Mesendoderm (in vitro differentiated cells): ENCODE results near the gene SCLY.

ENCODE experiments used
- DNase-seq: peaks from one replicate; pipeline ENCODE4 v3.0.0; 2013
- H2AK5ac ChIP-seq: 2 replicates; pipeline ENCODE4 v1.6.1; 2013; ENCODE audit warnings: low read length, inconsistent platforms
- H2BK120ac ChIP-seq: 2 replicates; pipeline ENCODE4 v1.6.1; 2013; ENCODE audit warnings: low read depth, mild to moderate bottlenecking, low read length, moderate library complexity, mixed read lengths
- H2BK15ac ChIP-seq: replicated peaks from 2 replicates; pipeline ENCODE4 v1.6.1; 2013; ENCODE audit warnings: low read depth, mild to moderate bottlenecking, moderate library complexity
- H2BK5ac ChIP-seq: 2 replicates; pipeline ENCODE4 v1.6.1; 2013; ENCODE audit warnings: low read length, inconsistent platforms
- H3K18ac ChIP-seq: 2 replicates; pipeline ENCODE4 v1.6.1; 2013; ENCODE audit warnings: mild to moderate bottlenecking, low read length, mixed read lengths
- H3K23ac ChIP-seq: one replicate; pipeline ENCODE4 v1.6.1; 2013; ENCODE audit warnings: low read length
- H3K27ac ChIP-seq: 2 replicates; pipeline ENCODE4 v1.5.1; 2013; ENCODE audit warnings: low read depth, mild to moderate bottlenecking, inconsistent platforms, low read length, moderate library complexity
- H3K27me3 ChIP-seq: 2 replicates; pipeline ENCODE4 v1.6.1; 2013; ENCODE audit warnings: low read length, control low read depth, mild to moderate bottlenecking, inconsistent platforms; ENCODE audit not compliant: insufficient read depth, poor library complexity
- H3K36me3 ChIP-seq: 2 replicates; pipeline ENCODE4 v1.6.1; 2013; ENCODE audit warnings: low read length, inconsistent platforms; ENCODE audit not compliant: control insufficient read depth, insufficient read depth
- H3K4ac ChIP-seq: one replicate; pipeline ENCODE4 v1.6.1; 2013; ENCODE audit warnings: low read depth, mild to moderate bottlenecking, low read length, moderate library complexity
- H3K4me1 ChIP-seq: 2 replicates; pipeline ENCODE4 v1.6.1; 2013; ENCODE audit warnings: low read depth, low read length, inconsistent platforms; ENCODE audit not compliant: control insufficient read depth
- H3K4me2 ChIP-seq: 2 replicates; pipeline ENCODE4 v1.6.1; 2013; ENCODE audit warnings: low read length
- H3K4me3 ChIP-seq: 2 replicates; pipeline ENCODE4 v1.5.1; 2013; ENCODE audit warnings: mild to moderate bottlenecking, low read length
- H3K56ac ChIP-seq: one replicate; pipeline ENCODE4 v1.6.1; 2013; ENCODE audit warnings: low read length
- H3K79me1 ChIP-seq: 2 replicates; pipeline ENCODE4 v1.6.1; 2013; ENCODE audit warnings: low read length, inconsistent platforms
- H3K79me2 ChIP-seq: 2 replicates; pipeline ENCODE4 v1.6.1; 2013; ENCODE audit warnings: mild to moderate bottlenecking, low read length; ENCODE audit not compliant: control insufficient read depth, insufficient read depth
- H3K9ac ChIP-seq: 2 replicates; pipeline ENCODE4 v1.6.1; 2013; ENCODE audit warnings: low read length, inconsistent platforms
- H4K5ac ChIP-seq: one replicate; pipeline ENCODE4 v1.6.1; 2013; ENCODE audit warnings: low read length
- H4K8ac ChIP-seq: one replicate; pipeline ENCODE4 v1.6.1; 2013; ENCODE audit warnings: low read depth, mild to moderate bottlenecking, control low read depth, low read length, moderate library complexity
- WGBS: extraction: QIAGEN DNeasy Blood & Tissue Kit; methylation state at CpG from one replicate; pipeline ENCODE4 v1.1.7; 2013; ENCODE audit warnings: low lambda C conversion rate, missing lambda C conversion rate; ENCODE audit not compliant: insufficient coverage; ENCODE audit errors: extremely low coverage; 5-methylcytosine and 5-hydroxymethylcytosine counted together

The SCLY gene

GRCh38 chr2:238079874-238080327 is 19.1 kb downstream of the SCLY start:
- Histone ChIP-seq H3K18ac (no peak overlapping the region), H3K27me3 (no peaks in the 10 kb centered on the region), H3K79me2 (no peaks in the 10 kb centered on the region), H2BK5ac (no peak overlapping the region), H3K23ac (no peak overlapping the region), H3K4me3 (no peak overlapping the region), H2AK5ac (no peak overlapping the region), H3K79me1 (no peaks in the 10 kb centered on the region), H3K27ac (no peak overlapping the region), H3K4ac (no peak overlapping the region), H3K9ac (no peak overlapping the region), H3K4me1 (no peaks in the 10 kb centered on the region), H3K4me2 (no peak overlapping the region), H4K8ac (no peak overlapping the region), H2BK15ac (no peak overlapping the region), H3K36me3 (peaks cover 13% of the 10 kb centered on the region), H2BK120ac (no peak overlapping the region), H4K5ac (no peak overlapping the region), H3K56ac (no peak overlapping the region)
- WGBS: no CpG with 5 or more reads among the region's 2 CpGs
- DNase-seq: no peak

DNA sequence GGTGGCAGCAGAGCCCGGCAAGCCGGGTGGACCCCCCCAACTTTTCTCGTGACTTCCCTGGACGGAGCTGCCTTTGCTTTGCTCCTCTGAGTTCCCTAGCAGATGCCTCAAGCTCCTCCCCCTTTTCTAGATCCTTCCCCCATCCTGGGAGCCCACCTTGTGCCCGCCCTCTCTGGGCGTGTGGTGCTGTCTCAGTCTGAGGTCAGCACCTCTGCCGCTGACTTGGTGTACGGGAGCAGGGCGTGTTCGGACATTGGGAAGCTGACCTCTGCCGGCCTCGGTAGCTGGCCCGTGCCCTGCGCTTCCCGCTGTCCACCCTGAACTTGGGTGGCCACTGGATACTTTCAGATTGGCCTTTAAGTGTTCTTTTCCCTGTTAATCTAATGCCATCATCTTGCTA is 19.7 kb downstream of the SCLY start:
- Histone ChIP-seq H4K8ac (no peak overlapping the region), H4K5ac (no peak overlapping the region), H3K79me1 (no peaks in the 10 kb centered on the region), H2BK120ac (no peak overlapping the region), H3K4me3 (no peak overlapping the region), H3K23ac (no peak overlapping the region), H3K56ac (no peak overlapping the region), H2BK5ac (no peak overlapping the region), H3K4me1 (no peaks in the 10 kb centered on the region), H3K4me2 (no peak overlapping the region), H3K27ac (no peak overlapping the region), H3K18ac (no peak overlapping the region), H3K4ac (no peak overlapping the region), H2AK5ac (no peak overlapping the region), H3K9ac (no peak overlapping the region), H3K36me3 (peaks cover 13% of the 10 kb centered on the region), H3K27me3 (no peaks in the 10 kb centered on the region), H3K79me2 (no peaks in the 10 kb centered on the region), H2BK15ac (no peak overlapping the region)
- no peak for DNase-seq
- no CpG with 5 or more reads among the region's 15 CpGs for WGBS

DNA sequence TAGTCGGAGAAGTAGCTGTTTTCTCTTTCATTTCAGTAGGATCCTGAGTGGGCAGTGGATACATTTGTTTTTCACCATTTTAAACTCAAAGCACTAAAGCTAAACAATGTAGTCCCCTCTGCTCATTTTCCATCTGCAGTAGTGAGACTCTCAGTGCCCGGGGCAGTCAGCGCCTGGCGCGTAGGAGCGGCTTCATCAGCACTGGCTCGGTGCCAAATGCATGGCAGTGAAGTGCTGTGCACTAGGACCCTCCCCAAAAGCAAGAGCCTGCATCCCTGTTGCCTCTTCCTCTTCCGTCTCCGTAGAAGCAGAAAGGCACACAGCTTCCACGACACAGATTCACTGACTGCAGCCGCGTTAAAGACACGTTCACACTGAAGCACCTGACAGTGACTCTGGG is 20.3 kb downstream of the SCLY start:
- no peaks in the 10 kb centered on the region for H3K79me2 ChIP-seq
- no peak overlapping the region for H3K23ac ChIP-seq
- H2AK5ac ChIP-seq: no peak overlapping the region
- H3K79me1 ChIP-seq: no peaks in the 10 kb centered on the region
- H3K27me3 ChIP-seq: no peaks in the 10 kb centered on the region
- no peak overlapping the region for H3K9ac ChIP-seq
- H3K18ac ChIP-seq: no peak overlapping the region
- no peak overlapping the region for H3K4me3 ChIP-seq
- H4K8ac ChIP-seq: no peak overlapping the region
- no peak overlapping the region for H2BK15ac ChIP-seq
- no peak overlapping the region for H4K5ac ChIP-seq
- H2BK5ac ChIP-seq: no peak overlapping the region
- peaks cover 13% of the 10 kb centered on the region for H3K36me3 ChIP-seq
- no peak overlapping the region for H3K27ac ChIP-seq
- H3K56ac ChIP-seq: no peak overlapping the region
- no peak overlapping the region for H2BK120ac ChIP-seq
- H3K4me1 ChIP-seq: no peaks in the 10 kb centered on the region
- no peak overlapping the region for H3K4ac ChIP-seq
- DNase-seq: no peak
- WGBS: no CpG with 5 or more reads among the region's 13 CpGs
- H3K4me2 ChIP-seq: no peak overlapping the region

GRCh38 chr2:238081561-238081960 is 20.8 kb downstream of the SCLY start:
- no peaks in the 10 kb centered on the region for H3K27me3 ChIP-seq
- no peak for DNase-seq
- H4K8ac ChIP-seq: no peak overlapping the region
- no peak overlapping the region for H3K4me3 ChIP-seq
- H4K5ac ChIP-seq: no peak overlapping the region
- H3K27ac ChIP-seq: no peak overlapping the region
- H3K18ac ChIP-seq: no peak overlapping the region
- H3K56ac ChIP-seq: no peak overlapping the region
- H2BK5ac ChIP-seq: no peak overlapping the region
- no peaks in the 10 kb centered on the region for H3K79me2 ChIP-seq
- H3K4me2 ChIP-seq: no peak overlapping the region
- no peak overlapping the region for H3K9ac ChIP-seq
- no peaks in the 10 kb centered on the region for H3K4me1 ChIP-seq
- no peak overlapping the region for H2AK5ac ChIP-seq
- no peak overlapping the region for H3K23ac ChIP-seq
- no peak overlapping the region for H2BK15ac ChIP-seq
- H3K79me1 ChIP-seq: no peaks in the 10 kb centered on the region
- no peak overlapping the region for H2BK120ac ChIP-seq
- H3K4ac ChIP-seq: no peak overlapping the region
- no CpG with 5 or more reads among the region's 16 CpGs for WGBS
- peaks cover 13% of the 10 kb centered on the region for H3K36me3 ChIP-seq

DNA sequence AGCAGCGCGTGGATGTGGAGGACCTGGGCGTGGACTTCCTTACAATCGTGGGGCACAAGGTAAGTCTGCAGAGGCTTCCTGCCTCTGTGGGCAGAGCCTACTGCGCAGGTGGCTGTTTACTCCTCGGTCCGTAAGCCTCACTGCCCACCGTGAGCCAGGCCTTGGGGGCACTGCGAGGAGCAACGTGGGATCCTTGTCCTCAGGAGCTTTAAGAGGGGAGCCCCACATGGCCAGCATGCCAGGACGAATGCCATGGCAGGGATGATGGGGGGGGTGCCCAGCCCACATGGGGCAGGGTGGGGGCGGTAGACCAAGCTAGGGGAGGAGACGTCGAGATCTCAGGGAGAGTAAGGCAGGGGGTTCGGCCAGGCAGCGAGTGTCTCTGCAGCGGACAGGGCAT is 21.4 kb downstream of the SCLY start:
- no CpG with 5 or more reads among the region's 17 CpGs for WGBS
- H3K4me3 ChIP-seq: no peak overlapping the region
- H3K79me2 ChIP-seq: no peaks in the 10 kb centered on the region
- no peak overlapping the region for H3K4me2 ChIP-seq
- H3K27ac ChIP-seq: no peak overlapping the region
- H4K5ac ChIP-seq: no peak overlapping the region
- no peak overlapping the region for H2BK15ac ChIP-seq
- no peak overlapping the region for H2AK5ac ChIP-seq
- no peak overlapping the region for H3K4ac ChIP-seq
- H3K56ac ChIP-seq: no peak overlapping the region
- H4K8ac ChIP-seq: no peak overlapping the region
- no peak overlapping the region for H3K23ac ChIP-seq
- H3K79me1 ChIP-seq: no peaks in the 10 kb centered on the region
- H3K27me3 ChIP-seq: no peaks in the 10 kb centered on the region
- H2BK120ac ChIP-seq: no peak overlapping the region
- no peak overlapping the region for H3K18ac ChIP-seq
- no peak overlapping the region for H3K9ac ChIP-seq
- H3K36me3 ChIP-seq: peaks cover 13% of the 10 kb centered on the region
- H2BK5ac ChIP-seq: no peak overlapping the region
- H3K4me1 ChIP-seq: no peaks in the 10 kb centered on the region
- DNase-seq: no peak

DNA sequence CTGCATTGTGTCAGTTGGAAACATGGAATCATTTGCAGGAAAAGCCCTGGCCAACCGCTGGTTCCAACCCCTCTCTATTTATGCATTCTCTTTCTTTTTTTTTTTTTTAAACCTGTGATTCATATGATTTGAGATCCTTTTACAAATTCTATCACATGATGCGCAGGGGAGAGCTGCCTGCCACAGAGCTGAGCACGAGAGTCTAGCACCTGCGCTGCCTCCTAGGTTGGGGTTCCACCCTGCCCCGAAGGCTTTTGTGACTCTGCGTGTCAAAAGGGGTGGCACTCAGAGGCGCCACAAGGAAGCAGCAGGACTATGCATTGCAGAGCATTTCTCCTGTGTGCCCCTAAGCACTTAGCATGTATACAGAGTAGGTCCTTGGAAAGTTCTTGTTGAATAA is 22.0 kb downstream of the SCLY start:
- H2BK120ac ChIP-seq: no peak overlapping the region
- H3K36me3 ChIP-seq: peaks cover 13% of the 10 kb centered on the region
- H3K4ac ChIP-seq: no peak overlapping the region
- H4K8ac ChIP-seq: no peak overlapping the region
- no CpG with 5 or more reads among the region's 7 CpGs for WGBS
- no peaks in the 10 kb centered on the region for H3K4me1 ChIP-seq
- H3K4me2 ChIP-seq: no peak overlapping the region
- no peaks in the 10 kb centered on the region for H3K27me3 ChIP-seq
- H3K4me3 ChIP-seq: no peak overlapping the region
- H2BK5ac ChIP-seq: no peak overlapping the region
- no peaks in the 10 kb centered on the region for H3K79me1 ChIP-seq
- no peak overlapping the region for H4K5ac ChIP-seq
- H2AK5ac ChIP-seq: no peak overlapping the region
- no peak overlapping the region for H3K27ac ChIP-seq
- H3K56ac ChIP-seq: no peak overlapping the region
- H3K18ac ChIP-seq: no peak overlapping the region
- H2BK15ac ChIP-seq: no peak overlapping the region
- no peak for DNase-seq
- H3K79me2 ChIP-seq: no peaks in the 10 kb centered on the region
- no peak overlapping the region for H3K9ac ChIP-seq
- H3K23ac ChIP-seq: no peak overlapping the region
